Activated gamma-delta T cell treated with Interleukin-2 at 50 U/mL for 16 hours (primary cell): Measurements from ENCODE around the gene JAG1.

Experiments
- DNase-seq: peaks from one replicate; pipeline ENCODE4 v3.0.0-alpha.2; 2020

Gene JAG1

DNA sequence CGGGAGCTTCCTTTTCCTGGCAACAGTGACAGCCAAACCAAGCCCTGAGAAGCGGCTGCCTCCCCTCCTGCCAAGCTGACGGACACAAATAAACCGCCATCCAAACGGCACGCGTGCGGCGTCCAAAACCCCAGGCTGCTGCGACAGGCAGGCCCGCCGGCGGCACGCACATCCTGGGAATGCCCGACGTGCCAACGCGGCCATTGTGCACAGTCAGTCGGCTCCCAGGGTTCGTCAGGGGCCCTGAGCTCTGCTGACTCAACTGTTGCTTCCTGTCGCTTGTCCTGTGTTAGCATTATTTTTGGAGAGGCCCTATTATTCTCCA is 6.8 kb downstream of the JAG1 start:
- DNase-seq = no peak

DNA sequence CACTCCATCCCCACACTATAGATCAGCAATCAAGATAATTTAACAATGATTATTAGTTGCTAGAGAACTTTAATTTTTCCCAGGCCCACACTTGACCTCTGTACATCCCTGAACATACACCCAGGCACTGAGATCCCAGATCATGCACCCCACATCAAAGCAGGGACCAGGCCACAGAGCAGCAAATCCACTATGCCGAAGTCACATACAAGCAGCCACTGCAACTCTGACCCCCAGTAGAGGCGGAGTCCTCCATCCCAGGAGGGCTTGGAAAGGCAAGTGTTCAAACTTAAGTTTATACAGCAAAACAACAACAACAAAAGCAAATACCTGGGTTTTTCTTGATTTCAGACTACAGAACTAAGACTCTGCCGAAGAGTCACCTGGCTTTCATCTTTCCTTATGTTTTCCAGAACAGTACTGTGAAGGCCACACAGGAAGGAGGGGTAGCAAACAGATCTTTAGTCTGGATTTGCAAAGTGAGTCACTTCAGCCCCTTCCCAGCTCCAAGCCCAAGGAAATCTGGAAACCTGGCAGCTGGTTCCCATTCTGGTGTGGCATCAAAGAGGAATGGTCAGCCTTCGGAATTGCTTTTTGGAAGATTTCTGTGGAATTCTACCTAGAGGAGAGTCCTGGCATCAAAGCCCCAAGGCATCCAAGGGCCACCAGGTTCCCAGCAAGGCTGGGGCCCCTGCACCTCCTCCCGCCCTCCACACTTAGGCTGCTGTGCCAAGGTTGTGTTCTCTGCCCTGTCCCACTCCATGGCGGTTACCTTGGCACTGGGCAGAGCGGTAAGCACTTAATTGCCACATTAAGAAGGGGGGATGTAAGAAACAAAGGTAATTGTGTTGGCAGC is 7.3 kb downstream of the JAG1 start:
- no peak for DNase-seq

DNA sequence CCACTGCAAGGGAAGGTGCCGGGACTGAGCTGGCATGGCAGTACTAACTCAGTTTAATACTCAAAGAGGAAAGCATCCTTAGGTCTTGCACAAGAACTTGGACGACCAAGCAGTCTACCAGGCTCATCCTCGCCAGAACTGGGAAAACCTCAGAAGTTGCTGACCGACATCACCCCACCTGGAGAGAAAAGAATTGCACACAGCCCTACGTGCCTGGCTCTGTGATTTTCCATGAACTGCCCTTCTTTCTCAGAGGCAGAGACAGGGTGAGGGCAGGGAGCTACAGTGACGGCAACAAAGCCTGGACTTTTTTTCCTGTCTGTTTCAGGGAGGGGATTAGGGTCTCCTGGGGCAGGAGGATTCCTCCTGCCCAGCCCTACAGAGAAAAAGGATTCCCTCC is 8.0 kb downstream of the JAG1 start:
- no peak for DNase-seq

DNA sequence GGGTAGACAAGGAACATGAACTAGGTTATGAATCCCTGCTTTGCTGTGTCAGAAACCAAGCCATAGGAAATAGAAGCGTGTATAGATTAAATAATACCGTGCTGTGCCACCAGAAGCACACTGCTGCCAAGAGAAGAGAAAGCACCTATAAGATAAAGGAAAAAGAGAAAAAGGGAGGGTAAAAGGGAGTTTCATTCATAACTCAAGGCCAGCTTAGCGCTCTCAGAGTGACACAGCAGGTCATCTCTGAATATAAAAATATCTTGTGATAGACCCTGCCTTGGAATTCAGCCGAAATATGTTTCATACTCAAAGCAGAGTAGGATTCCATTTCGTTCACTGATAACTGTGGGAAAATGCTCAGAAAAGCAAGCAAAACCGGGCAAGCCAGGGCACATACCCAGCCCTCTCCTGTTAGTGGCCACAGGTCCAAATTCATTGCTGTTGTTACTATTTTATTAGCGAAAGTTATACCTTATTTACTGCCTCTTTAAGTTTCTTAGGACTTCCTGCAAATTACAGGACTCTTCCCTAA is 8.7 kb downstream of the JAG1 start:
- DNase-seq = no peak

DNA sequence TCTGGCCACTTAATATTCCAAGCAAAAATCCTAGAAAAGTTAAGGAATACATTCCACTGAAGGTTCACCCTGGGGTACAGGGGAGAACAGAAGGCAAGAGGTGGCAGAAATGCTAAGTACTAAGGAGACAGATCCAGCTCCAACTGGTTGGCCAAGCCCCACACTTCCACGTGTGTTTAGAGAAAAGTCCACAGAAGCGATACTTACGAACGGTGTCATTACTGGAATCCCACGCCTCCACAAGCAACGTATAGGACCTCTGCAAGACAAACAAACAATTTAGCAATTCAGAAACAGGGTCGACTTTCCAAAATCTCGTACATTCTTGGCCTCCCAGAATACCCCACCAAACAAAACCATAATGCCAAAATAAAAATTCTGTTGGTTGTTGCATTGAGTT is 10.0 kb downstream of the JAG1 start:
- DNase-seq = no peak

- DNase-seq = no peak
Observed at GRCh38 chr20:10662661-10663458, 10.9 kb downstream of the JAG1 start.

DNA sequence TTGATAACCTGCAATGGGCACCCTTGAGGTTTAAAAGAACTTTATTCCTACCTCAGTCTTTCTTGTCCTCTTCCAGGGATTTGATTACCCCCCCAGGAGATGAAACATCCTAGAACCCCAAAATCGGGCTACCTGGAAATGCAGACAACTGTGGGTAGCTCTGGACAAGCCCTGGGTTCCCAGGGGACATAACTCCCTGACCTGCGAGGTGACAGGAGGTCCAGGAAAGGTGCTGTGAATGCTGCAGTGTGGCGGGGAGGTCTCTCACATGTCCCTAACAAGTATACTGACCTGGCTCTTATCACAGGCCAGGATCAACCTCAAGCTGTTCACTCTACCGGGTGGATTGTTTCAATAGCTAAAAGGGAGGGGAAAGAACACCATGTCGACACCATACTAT is 11.6 kb downstream of the JAG1 start:
- DNase-seq = no peak

GRCh38 chr20:10661261-10661660 is 12.5 kb downstream of the JAG1 start:
- DNase-seq = no peak

- no peak for DNase-seq
Observed at GRCh38 chr20:10660661-10661060, 13.1 kb downstream of the JAG1 start.

DNA sequence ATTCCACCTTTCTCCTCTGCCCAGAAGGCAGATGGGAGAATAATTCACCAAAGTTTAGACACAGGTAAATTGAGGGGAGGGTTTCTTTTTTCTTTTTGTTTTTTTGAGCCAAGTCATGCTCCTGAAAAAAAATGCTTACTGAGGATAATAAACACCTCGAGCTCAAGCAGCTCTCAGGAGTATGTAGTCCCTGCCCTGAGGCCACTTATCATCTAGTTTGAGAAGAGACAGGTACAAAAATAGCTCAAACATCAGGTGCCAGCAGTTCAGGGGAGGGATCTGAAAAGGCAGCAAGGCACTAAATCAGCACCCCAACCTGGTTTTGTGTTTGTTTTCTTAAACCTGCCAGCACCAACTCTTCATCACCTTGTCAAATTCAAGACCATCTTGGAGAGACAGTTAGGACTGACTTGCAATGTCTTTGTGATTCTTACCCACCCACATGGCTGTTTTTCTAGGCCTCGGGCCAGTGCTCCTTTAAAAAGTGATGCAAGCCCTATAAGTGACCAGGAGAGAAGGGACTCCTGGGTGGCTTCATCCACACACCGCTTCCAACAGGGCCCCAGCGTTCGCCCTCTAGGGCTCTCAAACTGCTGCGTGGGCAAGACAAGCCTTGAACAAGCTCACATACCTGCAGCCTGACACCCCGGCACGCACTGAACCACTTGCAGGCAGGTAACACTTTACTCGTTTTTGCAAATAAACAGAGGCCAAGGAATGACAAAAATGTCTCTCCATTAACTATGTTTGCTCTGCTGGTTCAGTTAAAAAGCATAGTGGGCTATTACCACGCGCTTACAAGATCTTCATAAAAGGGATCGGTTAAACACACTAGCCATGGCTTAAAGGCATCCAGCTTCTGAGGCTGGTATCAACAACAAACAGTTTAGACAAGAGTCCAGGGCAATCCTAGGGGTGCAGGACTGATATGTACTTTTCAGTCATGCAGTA is 13.9 kb downstream of the JAG1 start:
- DNase-seq = no peak

DNA sequence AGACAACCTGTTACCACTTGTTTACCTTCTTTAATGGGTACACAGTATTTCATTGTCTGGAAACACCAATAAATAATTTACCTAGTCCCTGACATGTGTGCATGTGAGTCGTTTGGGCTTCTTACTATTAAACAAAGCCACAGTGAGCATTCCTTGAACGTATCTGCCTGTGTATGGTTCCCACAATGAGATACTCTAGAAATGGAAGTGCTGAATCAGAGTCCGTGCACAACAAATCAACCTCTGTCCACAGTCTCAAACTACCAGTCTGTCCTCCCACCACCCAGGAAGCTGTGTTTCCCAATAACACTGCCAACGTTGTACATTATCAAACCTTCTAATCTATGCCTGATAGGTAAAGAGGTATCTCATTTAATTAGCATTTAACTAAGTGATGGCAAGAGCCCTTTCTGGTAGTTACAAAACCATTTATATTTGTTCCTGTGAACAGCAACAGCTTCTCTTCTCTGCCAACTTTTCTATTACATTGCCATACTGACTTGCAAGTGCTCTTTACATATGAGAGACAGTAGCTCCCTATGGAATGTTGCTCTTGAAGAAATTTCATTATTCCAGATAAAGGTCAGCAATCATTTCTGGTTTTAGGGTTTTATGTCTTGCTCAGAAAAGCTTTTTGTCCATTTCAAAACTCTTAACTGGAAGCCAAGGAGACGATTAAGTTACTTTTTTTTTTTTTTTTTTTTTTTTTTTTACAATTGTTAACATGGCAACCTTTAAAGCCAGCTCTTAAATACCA is 14.7 kb downstream of the JAG1 start:
- no peak for DNase-seq

- DNase-seq = no peak
Observed at GRCh38 chr20:10658051-10658823, 15.6 kb downstream of the JAG1 start.

- DNase-seq = no peak
Observed at GRCh38 chr20:10657453-10657852, 16.3 kb downstream of the JAG1 start.

DNA sequence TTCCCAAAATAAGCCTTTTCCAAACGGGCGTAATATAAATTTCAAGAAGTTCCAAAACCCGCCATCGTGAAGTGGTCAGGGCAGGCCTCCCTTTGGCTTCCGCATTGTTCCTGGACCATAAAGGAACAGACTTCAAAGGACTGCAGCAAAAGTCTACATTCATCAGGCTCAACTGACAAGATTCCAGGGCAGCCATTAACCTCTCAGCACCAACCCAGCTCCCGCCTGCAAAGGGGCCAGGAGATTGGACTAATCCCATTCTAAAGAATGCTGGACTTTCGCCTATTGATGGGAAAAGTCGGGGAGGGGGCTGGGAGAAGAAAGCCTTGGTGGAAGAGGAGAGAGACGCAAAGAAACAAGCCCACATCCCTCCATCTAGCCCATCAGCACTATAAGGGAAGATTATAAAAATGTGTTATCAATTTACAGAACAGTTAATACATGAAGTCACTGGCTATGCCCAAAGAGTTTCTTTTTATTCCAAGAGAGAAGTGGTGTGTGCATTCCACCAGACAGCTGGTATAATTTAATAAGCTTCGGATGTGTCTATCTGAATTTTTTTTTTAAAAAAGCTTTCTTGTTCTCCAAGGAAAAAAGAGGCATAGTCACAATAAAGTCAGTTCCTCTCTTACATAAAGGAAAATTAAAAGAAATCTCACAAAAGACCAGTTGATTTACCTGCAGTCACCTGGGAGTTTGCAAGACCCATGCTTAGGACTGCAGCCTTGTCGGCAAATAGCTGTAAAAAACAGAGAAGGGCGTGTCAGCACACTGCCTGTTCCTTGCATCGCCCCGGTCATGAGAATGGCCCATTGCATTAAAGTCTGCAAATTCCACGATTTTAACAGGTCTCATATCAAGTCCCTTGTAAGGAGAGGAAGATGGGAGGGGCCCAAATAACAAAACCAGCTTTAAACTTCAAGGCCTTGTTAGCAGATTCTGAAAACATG is 17.8 kb downstream of the JAG1 start:
- DNase-seq = no peak

DNA sequence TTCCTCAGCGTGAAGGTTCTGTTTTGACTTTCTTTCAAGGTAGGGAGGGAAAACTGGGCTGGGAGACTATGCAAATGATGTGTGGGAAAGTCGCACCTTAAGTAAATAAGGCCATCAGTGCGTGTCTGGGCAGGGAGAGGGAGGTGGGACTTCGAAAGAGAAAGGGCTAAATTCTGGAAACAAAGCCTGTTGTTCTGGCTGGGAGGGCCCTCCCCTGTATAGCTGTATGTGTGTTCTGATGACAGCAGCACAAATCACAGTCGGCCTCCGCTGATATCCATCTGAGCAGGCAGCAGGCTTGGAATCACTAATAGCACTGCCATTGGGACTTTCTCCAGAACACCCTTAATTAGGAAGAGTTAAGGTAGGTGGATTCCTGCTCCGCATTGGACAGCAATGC is 19.2 kb downstream of the JAG1 start:
- DNase-seq = no peak

GRCh38 chr20:10654250-10654610 is 19.6 kb downstream of the JAG1 start:
- DNase-seq = no peak

DNA sequence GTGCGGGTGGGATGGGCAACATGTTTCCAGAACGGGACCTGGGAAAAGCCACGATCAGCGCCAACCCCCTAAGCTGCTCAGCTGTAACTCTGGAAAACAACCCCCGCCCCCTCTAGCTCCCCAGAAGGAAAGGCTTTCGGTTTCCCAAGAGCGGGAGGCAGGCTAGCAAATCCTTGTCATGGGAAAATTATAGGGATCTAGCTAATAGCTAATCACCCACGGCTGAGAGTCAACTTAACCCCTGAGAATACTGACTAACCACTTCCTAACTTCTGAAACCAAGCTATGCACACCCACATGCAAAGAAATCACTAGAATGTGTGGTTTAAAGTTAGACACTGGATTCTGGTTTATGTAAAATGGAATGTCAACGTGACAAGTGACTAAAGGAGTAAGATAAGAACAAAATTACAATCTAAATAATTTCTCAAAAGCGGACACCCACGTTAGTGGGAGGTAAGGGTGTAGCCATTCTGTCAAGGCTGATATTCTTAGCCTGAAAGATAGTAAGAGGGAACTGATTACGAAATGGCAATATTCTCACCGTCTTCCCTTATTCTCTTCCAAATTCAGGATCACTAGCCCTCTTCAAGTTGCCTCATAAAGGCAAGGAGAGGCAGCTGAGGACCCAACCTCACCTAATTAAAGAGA is 20.1 kb downstream of the JAG1 start:
- DNase-seq = no peak

- DNase-seq = no peak
Observed at GRCh38 chr20:10652660-10653261, 21.0 kb downstream of the JAG1 start.

DNA sequence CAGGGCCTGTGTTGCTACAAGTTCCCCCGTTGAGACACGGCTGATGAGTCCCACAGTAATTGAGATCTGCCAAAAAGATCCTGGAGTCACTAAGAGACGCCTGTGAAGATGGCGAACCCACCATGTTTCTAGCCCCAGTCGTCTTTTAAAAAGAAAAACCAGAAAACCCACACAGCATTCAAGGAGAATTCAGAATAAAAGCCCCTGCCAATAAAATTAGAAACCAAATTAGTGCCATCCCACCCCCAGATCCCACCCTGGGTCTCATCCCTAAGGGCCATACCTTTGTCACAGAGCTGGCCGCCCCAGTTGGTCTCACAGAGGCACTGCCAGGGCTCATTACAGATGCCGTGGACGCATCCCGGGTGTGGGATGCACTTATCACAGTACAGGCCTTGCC is 21.6 kb downstream of the JAG1 start:
- DNase-seq = no peak
